Thoracic aorta (tissue), 2 donors: ENCODE data around the gene GAPDHS. TPM values are rescaled to one million over a fixed set of nuclear protein-coding genes. Genes with fewer than 3 reads are reported as not detected.

Experiments used
- ATAC-seq: fragments of 150-250 bp; one replicate; pipeline ENCODE4 v1.8.0; 2017; ENCODE audit warnings: low read depth; ENCODE audit not compliant: insufficient number of reproducible peaks, low FRiP score
- DNase-seq: peaks from one replicate; pipeline ENCODE4 v3.0.0-alpha.2; 2020; ENCODE audit warnings: low spot score
- H3K27ac ChIP-seq, 2 donors: fragments of 200-600 bp; sonication (generic); 1 replicate in 1 of 2; 2 replicates in 1 of 2; pipeline ENCODE4 v1.5.1; 2016; ENCODE audit warnings: mild to moderate bottlenecking in 2 of 2, moderate library complexity in 2 of 2
- H3K27me3 ChIP-seq: fragments of 200-600 bp; sonication (generic); replicated peaks from 2 replicates; pipeline ENCODE4 v1.6.0; 2016; ENCODE audit warnings: mild to moderate bottlenecking; ENCODE audit not compliant: insufficient read depth
- H3K36me3 ChIP-seq: fragments of 200-600 bp; sonication (generic); one replicate; pipeline ENCODE4 v1.5.1; 2016
- H3K4me1 ChIP-seq, 2 donors: fragments of 200-600 bp; sonication (generic); 1 replicate in 1 of 2; 2 replicates in 1 of 2; pipeline versions ENCODE4 v1.5.1 to v1.6.0; 2016; ENCODE audit warnings: low read depth in 2 of 2, mild to moderate bottlenecking in 1 of 2; ENCODE audit not compliant: control insufficient read depth in 1 of 2
- H3K4me3 ChIP-seq: fragments of 200-600 bp; sonication (generic); 2 replicates; pipeline ENCODE4 v1.5.1; 2016; ENCODE audit warnings: mild to moderate bottlenecking
- H3K9me3 ChIP-seq: fragments of 200-600 bp; sonication (generic); 2 replicates; pipeline ENCODE4 v1.5.1; 2016
- total RNA-seq, 2 donors: library from RNA; depleted of rRNA; stranded (reverse); fragments of >200 nt; gene quantifications; one replicate each; pipeline versions ENCODE4 v1.1.0 to v1.2.3, GENCODE V29; 2016
- TF ChIP-seq, protein P1 (sequence below): fragments of 200-600 bp; sonication (generic); IDR thresholded peaks from one replicate; pipeline ENCODE4 v1.5.1; 2019; ENCODE audit warnings: antibody characterized with exemption

The GAPDHS gene
- total RNA-seq, 2 donors from 2014 or later = not detected

DNA sequence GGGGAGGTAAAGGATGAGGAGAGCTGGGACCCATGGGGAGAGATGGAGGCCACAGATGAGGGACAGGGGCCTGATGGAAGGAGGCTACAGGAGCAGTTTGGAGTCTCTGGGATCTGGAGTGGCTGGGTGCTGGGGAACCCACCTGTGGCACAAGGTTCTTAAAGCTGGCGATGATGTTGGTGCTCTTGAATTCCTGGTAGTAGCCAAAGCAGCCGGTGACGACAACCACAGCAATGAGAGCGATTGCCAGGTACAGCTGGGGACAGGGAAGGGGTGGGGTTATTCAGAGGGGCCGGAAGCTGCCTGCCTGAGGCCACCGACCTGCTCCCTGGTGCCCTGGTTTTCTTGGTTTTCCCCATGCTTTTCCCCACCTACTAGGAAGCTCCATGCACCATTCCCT lies 27.4 kb downstream of the GAPDHS start:
- ATAC-seq (no peak), DNase-seq (no peak)
- Histone ChIP-seq H3K36me3 (no peaks in the 10 kb centered on the region), H3K27me3 (no peaks in the 10 kb centered on the region), H3K9me3 (no peaks in the 10 kb centered on the region), H3K27ac (no peak overlapping the region), H3K4me3 (no peak overlapping the region), H3K4me1 (peaks cover 0 to 5% of the 10 kb centered on the region in 2 donors)
- TF ChIP-seq, protein P1, sequence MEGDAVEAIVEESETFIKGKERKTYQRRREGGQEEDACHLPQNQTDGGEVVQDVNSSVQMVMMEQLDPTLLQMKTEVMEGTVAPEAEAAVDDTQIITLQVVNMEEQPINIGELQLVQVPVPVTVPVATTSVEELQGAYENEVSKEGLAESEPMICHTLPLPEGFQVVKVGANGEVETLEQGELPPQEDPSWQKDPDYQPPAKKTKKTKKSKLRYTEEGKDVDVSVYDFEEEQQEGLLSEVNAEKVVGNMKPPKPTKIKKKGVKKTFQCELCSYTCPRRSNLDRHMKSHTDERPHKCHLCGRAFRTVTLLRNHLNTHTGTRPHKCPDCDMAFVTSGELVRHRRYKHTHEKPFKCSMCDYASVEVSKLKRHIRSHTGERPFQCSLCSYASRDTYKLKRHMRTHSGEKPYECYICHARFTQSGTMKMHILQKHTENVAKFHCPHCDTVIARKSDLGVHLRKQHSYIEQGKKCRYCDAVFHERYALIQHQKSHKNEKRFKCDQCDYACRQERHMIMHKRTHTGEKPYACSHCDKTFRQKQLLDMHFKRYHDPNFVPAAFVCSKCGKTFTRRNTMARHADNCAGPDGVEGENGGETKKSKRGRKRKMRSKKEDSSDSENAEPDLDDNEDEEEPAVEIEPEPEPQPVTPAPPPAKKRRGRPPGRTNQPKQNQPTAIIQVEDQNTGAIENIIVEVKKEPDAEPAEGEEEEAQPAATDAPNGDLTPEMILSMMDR = no peak

DNA sequence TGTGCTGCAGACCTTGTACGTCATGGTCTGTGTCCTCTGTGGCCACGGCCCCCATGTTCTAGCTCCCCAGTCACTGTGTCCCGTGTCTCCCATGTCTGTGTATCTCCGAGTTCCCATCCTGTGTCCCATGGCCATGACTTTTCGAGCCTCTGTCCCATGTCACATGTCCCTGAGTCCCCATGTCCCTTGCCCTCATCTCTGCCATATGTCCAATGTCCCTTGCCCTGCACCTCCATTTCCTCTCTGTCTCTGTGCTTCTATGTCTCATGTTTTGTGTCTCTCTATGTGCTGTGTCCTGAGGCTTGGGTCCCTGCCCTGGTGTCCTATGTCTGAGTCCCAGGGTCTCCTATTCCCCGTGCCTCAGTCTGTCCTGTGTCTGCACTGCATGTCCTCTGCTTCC lies 28.2 kb downstream of the GAPDHS start:
- no peaks in the 10 kb centered on the region for H3K27me3 ChIP-seq
- no peak overlapping the region for H3K4me3 ChIP-seq
- no peaks in the 10 kb centered on the region for H3K36me3 ChIP-seq
- no peaks in the 10 kb centered on the region for H3K9me3 ChIP-seq
- ATAC-seq = no peak
- TF ChIP-seq, protein P1 = no peak
- no peak overlapping the region for H3K27ac ChIP-seq
- no peak for DNase-seq
- peaks cover 0 to 5% of the 10 kb centered on the region in 2 donors for H3K4me1 ChIP-seq

DNA sequence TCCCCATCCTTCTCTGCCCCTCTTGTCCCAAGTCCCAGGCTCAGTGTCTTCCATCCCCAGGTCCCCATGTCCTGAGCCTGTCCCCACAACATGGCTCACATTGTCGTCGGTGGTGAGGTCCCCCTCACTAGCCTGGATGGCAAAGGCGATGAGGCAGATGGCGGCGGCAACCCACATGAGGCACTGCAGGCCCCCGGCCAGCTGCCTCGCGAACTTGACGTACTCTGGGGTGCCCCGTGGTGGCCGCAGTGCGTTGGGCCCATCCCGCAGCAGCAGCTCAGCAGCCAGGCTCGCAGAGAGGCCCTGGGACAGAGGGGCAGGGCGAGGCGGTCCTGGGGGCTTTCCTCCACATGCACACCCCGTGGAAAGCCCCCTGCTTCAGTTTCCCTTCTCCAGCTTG lies 29.1 kb downstream of the GAPDHS start:
- Histone ChIP-seq H3K36me3 (no peaks in the 10 kb centered on the region), H3K27me3 (no peaks in the 10 kb centered on the region), H3K9me3 (no peaks in the 10 kb centered on the region), H3K4me3 (no peak overlapping the region), H3K4me1 (peaks cover 0 to 5% of the 10 kb centered on the region in 2 donors), H3K27ac (no peak overlapping the region)
- TF ChIP-seq, protein P1 = no peak
- no peak for DNase-seq
- ATAC-seq = no peak

DNA sequence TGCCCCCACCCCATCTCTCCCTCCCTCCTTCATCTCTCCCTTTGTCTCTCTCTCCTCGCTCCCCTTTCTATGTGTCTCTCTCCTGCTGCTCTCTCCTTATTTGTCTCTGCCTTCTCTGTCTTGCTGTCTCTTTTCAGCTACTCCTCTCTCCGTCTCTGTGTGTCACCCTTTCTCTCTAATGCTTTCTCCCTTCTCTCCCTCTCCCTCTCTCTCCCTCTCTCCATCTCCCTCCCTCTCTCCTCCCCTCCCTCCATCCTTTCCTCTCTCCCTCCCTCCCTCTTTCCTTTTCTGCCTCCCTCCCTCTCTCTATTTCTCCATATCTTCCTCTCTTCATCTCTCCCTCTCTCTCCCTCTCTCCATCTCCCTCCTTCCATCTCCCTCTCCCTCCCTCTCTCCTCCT lies 29.5 kb downstream of the GAPDHS start:
- H3K4me1 ChIP-seq = peaks cover 0 to 5% of the 10 kb centered on the region in 2 donors
- ATAC-seq = no peak
- H3K4me3 ChIP-seq = no peak overlapping the region
- no peak overlapping the region for H3K27ac ChIP-seq
- TF ChIP-seq, protein P1 = no peak
- DNase-seq = no peak
- H3K36me3 ChIP-seq = no peaks in the 10 kb centered on the region
- no peaks in the 10 kb centered on the region for H3K27me3 ChIP-seq
- no peaks in the 10 kb centered on the region for H3K9me3 ChIP-seq

DNA sequence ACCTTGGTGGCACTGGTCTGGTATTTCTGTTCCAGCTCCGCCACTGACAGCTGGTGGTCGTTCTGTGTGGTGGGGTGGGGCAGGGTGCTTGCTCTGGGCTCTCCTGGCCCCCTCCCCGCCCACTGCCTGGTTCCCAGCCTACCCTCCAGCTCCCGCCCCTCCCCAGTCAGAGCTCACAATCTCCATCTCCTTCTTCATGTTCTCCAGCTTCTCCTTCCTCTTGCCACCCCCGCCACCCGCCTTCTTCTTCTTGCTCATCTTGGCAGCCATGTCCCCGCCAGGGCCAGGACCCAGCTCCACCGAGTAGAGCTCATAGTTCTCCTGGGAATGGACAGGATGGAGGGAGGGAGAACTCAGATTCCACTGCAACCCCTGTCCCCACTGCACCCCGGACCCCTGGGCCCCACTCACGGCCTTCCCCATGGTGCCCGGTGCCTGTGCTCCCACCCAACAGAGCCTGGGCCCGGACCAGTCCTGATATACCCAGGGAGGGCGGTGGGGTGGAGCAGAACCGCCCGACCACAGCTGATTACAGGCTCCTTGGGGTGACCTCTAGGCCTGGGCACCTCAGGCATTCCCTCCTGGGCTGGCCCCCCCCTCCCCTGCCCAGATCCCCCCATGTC lies 30.1 kb downstream of the GAPDHS start, which contains the start of gene ATP4A:
ATP4A (minus strand) TSS at position 452 of the 623 bp plus-strand sequence; CDS start at position 423, 29 bp downstream.
- Histone ChIP-seq H3K36me3 (no peaks in the 10 kb centered on the region), H3K27ac (no peak within 1 kb of the TSS), H3K9me3 (no peaks in the 10 kb centered on the region), H3K4me3 (no peak within 1 kb of the TSS), H3K27me3 (no peaks in the 10 kb centered on the region), H3K4me1 (peaks cover 0 to 1% of the 10 kb centered on the region in 2 donors)
- DNase-seq = no peak
- TF ChIP-seq, protein P1 = no peak
- ATAC-seq = no peak
